A172 (cell line): Measurements from ENCODE around the gene SMARCD2. TPM values are rescaled to one million over a fixed set of nuclear protein-coding genes. Genes with fewer than 3 reads are reported as not detected.

Experiments
- DNase-seq: peaks from one replicate; pipeline ENCODE4 v3.0.0-alpha.2; 2015; ENCODE audit warnings: low spot score
- total RNA-seq: library from RNA; depleted of rRNA; stranded (reverse); fragments of >200 nt; shearing (Covaris generic); gene quantifications from 2 replicates; pipeline ENCODE4 v1.2.3, GENCODE V29; 2014

SMARCD2 gene
- total RNA-seq, 1 experiment from 2014 or later: 114 TPM

DNA sequence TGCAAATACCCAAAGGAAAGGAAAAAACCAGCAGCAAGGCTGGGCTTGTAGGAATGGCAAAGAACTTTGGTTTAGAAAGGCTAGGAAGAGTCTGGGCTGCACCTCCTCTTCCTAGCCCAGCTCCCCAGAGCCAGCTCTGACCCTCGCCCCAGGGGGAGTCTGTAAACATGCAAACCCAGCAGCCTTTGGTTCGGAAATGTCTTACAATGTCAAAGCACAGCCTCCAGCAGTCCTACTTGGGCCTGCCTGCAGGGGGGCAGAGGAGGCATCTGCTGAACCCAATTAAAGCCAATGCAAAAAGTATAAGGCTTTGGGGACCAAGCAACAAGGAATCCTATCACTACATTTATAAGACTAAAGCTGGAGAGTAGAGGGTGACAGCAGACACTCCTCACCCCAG, 10.0 kb downstream of the SMARCD2 start:
- no peak for DNase-seq

DNA sequence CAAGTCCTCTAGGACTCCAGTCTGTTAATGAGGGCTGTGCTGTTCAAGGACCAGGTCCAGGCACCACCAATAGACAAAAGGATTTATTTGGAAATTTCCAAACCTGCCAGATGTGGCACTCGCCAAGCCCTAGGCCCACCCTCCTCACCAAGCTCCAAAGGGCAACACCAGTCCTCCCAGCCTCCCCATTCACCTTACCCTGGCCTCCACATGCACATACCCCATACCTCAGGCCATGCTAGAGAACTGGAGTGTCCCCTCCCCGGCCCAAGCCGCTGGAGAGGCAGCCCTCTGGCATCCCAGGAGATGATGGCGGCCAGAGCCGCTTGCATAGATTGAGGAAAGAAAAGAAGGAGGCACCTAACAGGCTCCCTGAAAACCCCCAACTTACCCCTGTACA, 10.5 kb downstream of the SMARCD2 start:
- DNase-seq: no peak

DNA sequence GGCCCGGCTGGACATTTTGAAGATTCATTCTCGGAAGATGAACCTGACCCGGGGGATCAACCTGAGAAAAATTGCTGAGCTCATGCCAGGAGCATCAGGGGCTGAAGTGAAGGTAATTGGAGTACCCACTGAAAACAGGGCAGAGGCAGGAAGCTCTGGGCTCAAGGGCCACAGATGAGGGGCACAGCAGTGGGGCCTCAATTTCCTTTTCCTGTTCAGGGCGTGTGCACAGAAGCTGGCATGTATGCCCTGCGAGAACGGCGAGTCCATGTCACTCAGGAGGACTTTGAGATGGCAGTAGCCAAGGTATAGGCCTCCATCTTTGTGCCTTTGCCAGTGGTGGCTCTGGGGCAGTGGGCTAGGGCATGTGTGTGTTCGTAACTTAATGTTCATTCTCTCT, 11.0 kb downstream of the SMARCD2 start:
- no peak for DNase-seq

DNA sequence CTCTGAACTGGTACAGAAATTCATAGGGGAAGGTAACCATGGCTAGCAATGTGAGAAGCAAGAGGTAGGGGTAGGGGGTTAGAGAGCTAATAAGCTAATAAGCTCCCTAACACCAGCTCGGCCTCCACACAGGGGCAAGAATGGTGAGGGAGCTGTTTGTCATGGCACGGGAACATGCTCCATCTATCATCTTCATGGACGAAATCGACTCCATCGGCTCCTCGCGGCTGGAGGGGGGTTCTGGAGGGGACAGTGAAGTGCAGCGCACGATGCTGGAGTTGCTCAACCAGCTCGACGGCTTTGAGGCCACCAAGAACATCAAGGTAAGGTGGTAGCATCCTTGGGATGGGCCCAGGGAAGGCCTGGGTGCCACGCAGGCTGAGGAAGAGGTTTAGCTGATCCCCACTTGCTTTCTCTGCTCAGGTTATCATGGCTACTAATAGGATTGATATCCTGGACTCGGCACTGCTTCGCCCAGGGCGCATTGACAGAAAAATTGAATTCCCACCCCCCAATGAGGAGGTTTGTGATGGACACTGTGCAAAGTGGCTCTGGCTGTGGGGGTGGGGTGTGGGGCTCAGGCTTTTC, 11.5 kb downstream of the SMARCD2 start:
- DNase-seq: no peak

DNA sequence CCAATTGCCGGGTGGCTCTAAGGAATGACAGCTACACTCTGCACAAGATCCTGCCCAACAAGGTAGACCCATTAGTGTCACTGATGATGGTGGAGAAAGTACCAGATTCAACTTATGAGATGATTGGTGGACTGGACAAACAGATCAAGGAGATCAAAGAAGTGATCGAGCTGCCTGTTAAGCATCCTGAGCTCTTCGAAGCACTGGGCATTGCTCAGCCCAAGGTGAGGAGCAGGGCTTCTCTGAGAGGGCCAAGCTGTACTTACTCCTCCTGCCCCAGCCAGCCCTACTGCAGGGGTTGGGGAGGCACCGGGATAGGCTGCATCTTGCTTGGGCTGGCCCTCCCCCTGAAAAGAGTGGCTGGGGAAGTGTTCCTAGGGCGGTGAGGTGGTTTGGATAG, 12.2 kb downstream of the SMARCD2 start:
- DNase-seq: no peak

DNA sequence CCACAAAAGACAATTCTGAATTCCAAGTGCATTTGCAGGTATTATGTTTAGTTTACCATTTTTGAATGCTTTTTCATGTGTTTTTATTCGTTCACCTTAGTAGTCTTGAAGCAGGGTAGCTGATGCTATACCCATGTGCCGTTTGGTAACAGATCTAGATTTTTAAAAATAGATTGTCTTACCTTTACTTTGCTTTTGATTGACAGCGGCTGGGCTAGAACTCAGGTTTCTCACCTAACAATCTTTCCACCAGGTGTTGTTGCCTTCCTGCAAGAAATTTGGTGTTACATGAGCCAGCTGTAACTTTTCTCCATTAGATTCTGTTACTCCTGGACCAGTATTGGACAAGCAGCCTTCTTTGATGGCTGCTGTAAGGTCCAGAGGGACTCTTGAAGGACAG, 13.5 kb downstream of the SMARCD2 start:
- no peak for DNase-seq

DNA sequence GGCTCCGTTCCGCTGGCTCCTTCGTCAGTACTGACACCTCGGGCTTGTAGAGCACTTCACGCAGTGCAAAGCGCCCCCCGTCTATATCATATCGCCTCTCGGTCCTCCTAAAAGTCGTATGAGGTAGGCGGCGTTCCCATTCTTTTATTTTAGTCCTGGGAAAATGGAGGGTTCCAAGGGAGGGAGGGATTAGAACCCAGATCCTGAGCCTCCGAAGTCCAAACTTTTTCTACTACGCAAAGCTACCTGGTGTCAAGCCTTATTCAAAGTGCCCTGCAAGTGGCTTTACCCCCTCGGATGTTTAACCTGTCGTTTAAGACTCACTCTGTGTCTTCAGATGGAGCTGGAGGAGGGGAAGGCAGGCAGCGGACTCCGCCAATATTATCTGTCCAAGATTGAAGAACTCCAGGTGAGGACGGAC, 14.7 kb downstream of the SMARCD2 start:
- DNase-seq: peak; percentile 10

DNA sequence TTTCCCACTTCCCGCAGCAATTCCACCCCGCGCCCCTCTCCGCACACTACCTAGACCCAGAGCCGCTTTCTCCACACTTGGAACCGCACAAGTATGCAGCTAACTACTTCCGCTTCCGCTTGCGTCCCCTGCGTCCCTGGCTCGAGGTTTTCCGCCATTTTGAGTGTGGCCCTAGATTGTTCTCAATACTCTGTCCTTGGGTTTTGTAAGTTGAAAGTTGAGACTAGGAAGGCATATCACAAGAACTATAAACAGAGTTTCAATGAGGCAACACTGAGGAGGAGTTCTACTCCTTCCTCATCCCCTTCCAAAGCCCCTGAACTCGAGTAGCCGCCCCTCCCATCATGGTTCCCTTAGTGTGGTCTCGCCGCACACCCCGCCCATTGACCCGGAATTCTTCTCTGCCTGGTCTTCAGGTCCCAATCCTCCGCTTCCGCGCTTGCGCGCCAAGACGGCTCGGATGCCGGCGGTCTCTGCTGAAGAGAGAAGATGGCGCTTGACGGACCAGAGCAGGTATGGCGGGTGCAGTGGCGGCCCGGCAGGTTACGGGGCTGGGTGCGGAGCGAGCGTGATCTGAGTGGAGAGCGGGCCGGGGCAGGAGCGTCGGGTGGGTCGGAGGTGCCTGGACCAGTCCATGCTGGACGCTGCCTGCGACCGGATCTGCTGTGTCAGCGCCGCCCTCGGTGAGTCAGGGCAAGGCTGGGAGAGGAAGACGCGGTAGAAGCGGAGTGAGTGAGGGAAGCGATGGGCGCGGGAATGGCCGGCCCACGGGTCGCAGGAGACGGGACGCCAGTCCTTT, 15.3 kb downstream of the SMARCD2 start, which contains the start of the genes FTSJ3 and PSMC5:
FTSJ3 (minus strand) TSS at position 662 of the 799 bp plus-strand sequence. CDS start 761 bp downstream, outside the sequence.
PSMC5 (plus strand) TSS at position 430 of the 799 bp plus-strand sequence; CDS start at position 490, 60 bp downstream.
- peak; percentile 94 for DNase-seq

DNA sequence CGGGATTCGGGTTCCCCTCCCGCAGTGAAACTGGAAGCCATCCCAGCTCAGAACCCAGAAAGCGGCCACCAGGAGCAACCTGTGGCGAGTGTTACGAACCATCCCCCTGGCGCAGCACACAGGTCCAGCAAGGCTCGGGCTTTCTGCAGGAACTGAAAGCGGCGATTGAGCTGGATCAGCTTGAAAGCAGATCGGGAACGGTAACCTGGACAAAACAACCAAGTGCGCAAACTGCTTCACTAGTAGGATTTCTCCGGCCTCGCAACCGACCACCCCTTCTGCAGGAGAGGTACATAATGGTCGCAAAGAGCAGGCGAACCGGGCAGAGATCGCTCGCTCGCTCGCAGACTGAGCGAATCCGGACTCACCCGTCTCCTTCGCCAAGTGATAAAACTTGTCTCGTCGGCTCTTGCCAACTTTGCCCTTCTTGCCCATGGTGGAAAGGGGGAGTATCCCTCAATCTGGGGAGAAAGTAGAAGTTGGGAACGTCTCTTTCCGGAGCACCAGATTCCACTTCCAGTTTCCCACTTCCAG, 15.9 kb downstream of the SMARCD2 start:
- DNase-seq: no peak

DNA sequence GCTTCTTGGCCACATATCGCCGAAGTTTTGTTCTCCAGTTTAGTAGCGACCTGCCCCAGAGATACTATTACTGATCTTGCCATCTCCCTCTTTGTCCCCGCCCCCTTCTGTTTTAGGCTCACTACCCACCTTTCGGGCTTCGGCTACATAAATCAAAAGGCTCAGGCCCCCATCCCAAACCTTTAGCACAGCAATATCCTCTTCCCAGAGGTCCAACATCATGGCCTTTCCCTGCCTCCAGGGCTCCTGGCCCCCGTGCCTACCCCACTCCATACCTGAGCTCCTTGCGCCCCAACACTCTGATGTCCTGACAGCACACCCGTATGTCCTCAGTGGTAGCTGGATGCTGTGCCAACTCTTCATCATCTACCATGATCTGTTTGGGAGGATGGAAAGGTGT, 18.1 kb downstream of the SMARCD2 start:
- no peak for DNase-seq

DNA sequence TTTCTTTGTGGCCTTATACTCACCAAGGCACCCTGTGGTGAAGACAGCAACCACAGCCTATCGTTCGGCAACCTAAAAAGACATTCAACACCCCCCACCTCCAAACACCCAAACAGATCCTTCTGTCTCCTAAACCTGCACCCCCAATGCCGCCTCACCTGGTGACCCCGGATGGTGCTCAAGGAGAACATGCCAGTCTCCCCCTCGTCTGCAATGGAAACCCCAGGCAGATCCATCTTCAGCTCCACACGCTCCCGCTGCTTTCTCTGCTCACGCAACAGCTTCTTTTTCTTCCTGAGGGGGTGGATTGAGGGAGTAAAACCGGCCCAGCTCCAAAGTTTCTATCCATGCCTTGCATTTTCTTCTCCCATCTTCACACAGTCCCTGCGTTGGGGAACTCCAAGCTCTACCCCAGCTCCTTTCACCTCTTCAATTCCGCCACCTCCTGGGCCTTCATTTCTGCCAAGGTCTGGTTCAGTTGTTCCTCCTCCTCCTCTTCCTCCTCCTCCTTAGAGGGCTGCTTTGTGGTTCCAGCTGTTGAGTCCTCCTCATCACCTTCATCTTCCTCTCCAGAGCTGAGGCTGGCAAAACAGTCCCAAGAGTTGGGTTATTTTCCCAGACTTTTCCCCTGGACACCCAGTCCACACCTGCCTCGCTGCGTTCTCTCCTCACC, 18.7 kb downstream of the SMARCD2 start:
- DNase-seq: no peak

DNA sequence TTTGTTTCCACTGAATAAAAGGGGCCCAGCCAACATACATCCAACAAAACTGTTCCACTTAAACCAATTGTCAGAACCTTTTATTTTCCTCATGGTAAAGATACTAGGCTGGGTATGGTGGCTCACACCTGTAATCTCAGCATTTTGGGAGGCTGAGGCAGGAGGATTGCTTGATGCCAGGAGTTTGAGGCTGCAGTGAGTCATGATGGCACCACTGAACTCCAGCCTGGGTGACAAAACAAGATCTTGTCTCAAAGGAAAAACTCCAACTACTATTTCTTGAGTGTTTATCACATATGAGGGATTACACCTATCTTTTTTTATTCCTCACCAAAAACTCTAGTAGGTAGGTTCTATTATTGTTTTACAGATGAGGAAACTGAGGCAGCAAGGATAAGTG, 19.9 kb downstream of the SMARCD2 start:
- no peak for DNase-seq

DNA sequence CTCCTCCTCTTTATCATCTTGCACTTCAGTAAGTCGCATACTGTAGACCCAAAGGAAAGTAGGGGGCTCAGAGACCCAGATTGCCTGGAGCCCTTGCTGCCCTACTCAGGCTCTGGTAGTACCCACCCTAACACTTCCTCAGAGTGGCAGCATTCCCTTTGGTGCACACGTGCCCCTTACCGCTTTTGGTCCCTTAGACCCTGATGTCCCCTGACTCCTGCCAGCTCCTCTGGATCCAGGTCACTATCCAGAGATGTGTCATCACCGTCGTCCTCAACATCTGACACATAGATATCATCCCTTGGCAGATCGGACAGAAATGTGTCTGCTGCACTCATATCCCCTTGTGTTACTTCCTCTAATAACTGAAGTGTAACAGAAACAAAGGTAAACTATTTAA, 20.7 kb downstream of the SMARCD2 start:
- DNase-seq: no peak

DNA sequence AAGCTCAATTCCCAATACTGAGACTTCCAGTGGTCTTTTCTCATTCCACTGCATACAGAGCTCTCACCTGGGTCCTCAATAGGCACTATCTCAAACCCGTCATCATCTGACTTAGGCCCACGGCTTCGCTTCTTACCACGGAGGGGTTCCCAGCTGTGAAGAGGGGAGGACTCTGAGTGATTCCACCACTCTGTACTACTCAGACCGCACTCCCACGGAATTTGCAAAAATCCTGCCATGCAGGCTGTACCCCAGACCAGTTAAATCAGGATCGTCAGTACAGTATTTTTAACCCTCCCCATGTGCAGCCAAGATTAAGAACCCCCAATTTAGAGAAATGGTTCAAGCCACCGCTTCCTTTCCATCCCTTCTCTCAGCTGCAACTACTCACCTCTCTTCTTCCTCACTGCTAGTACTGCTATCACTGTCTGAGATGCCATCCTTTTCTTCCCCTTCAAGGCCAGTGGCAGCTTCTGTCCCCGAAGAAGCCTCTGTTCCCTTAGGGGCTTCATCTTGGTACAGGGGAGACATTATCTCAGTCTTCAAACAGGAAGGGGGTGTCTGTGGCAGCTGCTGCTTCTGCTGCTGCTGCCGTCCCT, 21.4 kb downstream of the SMARCD2 start:
- DNase-seq: no peak

DNA sequence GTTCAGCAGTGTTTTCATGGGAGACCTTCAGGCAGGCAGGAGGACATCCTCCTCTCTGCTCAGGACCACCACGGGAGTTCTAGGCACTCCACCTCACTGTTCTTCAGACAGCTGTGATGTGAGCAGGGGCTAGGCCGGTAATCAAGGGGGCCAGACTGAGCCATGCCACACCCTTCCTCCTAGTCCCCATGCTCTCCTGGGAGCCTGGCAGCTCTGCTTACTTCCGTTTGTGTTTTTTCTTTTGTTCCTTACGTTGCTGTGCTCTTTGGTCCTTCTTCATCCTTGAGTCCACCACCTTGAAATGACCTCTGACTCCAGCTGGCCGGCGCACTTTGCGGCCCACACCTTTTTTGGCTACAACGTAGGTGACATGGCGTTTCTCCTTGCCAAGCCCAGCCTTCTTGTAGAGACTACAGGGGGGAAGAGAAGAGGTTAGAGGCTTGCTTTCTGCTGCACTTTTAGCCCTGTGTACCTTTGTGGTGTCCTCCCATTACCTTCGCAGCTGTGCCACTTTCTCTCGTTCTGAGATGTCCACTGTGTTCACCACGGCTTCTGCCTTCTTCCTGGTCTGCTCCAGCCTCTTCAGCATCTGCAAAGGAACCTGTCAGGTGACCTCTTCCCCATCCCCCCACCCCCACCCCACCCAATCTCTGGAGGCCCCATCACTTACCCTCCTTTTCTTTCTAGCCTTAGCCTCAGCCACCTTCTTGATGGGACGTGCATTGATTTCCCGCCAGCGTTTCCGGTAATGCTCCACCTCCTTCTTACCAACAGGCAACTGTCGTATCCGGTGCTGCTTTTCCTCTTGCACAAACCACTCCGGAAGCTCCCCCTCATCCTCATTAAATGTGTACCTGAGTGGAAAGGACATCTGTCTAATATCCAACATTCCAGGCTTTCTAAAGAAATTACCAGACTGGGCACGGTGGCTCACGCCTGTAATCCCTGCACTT, 22.6 kb downstream of the SMARCD2 start:
- DNase-seq: no peak

DNA sequence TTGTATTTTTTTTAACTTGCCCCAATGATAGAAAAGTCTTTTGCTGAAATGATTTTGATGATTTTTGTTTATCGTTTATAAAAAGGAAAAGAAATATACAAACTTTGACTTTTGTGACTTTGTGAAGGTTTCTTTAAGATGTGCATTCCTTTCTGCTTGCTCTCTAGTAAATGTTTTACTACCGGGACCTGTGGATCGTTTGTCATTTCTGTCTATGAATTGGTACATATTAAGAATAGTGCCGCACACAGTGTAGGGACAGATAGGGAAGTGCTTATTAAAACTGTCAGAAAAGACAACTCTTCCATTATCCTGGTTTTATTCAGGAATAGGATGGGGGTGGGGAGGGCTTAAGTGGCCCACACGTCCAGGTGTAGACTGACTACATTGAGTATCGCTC, 23.4 kb downstream of the SMARCD2 start:
- DNase-seq: no peak

DNA sequence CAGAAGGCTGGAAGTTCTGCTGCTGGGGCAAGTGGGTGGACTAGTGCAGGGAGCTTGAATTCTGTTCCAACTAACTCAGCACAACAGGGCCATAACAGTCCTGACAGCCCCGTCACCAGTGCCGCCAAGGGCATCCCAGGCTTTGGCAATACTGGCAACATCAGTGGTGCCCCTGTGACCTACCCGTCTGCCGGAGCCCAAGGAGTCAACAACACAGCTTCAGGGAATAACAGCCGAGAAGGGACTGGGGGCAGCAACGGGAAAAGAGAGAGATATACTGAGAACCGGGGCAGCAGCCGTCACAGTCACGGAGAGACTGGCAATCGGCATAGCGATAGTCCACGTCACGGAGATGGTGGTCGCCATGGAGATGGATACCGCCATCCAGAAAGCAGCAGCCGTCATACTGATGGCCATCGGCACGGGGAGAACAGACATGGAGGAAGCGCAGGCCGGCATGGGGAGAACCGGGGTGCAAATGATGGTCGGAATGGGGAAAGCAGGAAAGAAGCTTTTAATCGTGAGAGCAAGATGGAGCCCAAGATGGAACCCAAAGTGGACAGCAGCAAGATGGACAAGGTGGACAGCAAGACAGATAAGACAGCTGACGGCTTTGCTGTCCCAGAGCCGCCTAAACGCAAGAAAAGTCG, 24.6 kb downstream of the SMARCD2 start:
- no peak for DNase-seq

DNA sequence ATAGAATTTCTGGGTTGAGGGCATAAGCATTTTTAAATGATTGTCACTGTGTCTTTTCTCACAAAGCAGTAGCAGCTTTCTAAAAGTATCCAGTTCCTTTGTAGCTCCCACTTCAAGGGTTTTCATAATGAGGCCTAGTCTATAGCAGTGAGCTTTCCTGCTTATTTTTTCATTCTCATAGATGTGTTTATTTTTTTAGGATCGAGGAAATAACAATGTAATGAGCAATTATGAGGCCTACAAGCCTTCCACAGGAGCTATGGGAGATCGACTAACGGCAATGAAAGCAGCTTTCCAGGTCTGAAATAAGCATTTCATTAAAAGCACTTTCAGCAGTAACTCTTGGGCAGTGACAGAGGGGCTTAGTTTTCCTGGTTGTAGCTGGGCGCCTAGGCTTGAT, 25.8 kb downstream of the SMARCD2 start:
- no peak for DNase-seq

DNA sequence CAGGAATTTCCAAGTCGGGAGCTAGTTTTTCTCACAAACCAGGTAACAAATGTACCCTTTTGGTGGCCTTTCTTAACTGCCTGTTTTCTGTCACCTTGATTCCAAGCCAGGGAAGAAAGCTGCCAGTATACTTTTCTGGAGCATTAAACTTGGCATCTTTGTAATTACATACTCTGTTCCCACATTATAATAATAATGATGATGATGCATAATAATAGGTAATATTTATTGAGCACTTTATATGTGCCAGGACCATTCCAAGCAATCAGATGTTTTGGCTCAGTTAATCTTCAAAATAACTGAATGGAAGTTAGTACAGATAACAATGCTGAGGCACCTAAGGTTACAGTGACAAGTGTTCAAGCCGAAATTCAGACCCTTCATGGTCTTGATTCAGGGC, 26.4 kb downstream of the SMARCD2 start:
- no peak for DNase-seq

DNA sequence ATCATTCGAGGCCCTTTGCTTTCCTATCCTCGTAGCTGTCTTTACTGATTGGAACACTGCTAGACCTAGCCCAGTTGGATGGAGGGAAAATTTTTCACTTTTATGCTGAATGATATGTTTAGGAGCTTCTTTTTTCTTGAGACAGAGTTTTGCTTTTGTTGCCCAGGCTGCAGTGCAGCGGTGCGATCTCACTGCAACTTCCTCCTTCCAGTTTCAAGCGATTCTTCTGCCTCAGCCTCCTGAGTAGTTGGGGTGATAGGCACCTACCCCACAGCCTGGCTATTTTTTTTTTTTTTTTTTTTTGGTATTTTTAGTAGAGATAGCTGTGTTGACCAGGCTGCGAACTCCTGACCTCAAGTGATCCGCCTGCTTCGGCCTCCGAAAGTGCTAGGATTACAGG, 32.5 kb downstream of the SMARCD2 start:
- no peak for DNase-seq
